Activated CD4-positive, alpha-beta T cell treated with anti-CD3 and anti-CD28 coated beads for 36 hours (primary cell): Measurements from ENCODE around the gene NRBP1. TPM values are rescaled to one million over a fixed set of nuclear protein-coding genes. Genes with fewer than 3 reads are reported as not detected.

ENCODE experiments used
- ATAC-seq: fragments of 200-7000 bp; cut with Tn5 transposase; one replicate; pipeline ENCODE4 v1.10.0; 2021; ENCODE audit warnings: mild to moderate bottlenecking, moderate library complexity
- CTCF ChIA-PET: fragments of 350-600 bp; sonication (Branson Sonifier 250); formaldehyde crosslinking; loops from one replicate; lab custom pipeline; 2021; ENCODE audit warnings: antibody characterized with exemption; lab: Charles Lee
- POLR2A ChIA-PET: fragments of 350-600 bp; sonication (Branson Sonifier 250); formaldehyde crosslinking; loops from one replicate; lab custom pipeline; 2021; ENCODE audit warnings: antibody characterized with exemption, inconsistent platforms; lab: Charles Lee
- DNase-seq: peaks from one replicate; pipeline ENCODE4 v3.0.0-alpha.2; 2020
- H3K27ac Mint-ChIP-seq: one replicate; pipeline ENCODE4 v1.8.0; 2021; ENCODE audit warnings: mixed read lengths
- H3K27me3 Mint-ChIP-seq: one replicate; pipeline ENCODE4 v1.8.0; 2021; ENCODE audit warnings: mixed read lengths
- H3K36me3 Mint-ChIP-seq: one replicate; pipeline ENCODE4 v1.8.0; 2021; ENCODE audit warnings: low read depth, mixed read lengths
- H3K4me1 Mint-ChIP-seq: one replicate; pipeline ENCODE4 v1.8.0; 2021; ENCODE audit warnings: mixed read lengths
- H3K4me3 Mint-ChIP-seq: one replicate; pipeline ENCODE4 v1.8.0; 2021; ENCODE audit warnings: mild to moderate bottlenecking, moderate library complexity, mixed read lengths
- H3K9me3 Mint-ChIP-seq: one replicate; pipeline ENCODE4 v1.8.0; 2021; ENCODE audit warnings: low read depth, mixed read lengths
- intact Hi-C, 2 experiments: fragments of 100-400 bp; cut with DNase I in 1 of 2; cut with micrococcal nuclease in 1 of 2; formaldehyde crosslinking; loops; one replicate each; pipeline versions ENCODE4 v1.14.2 to v1.15.1; 2022 to 2024; cut with DNase I, micrococcal nuclease
- total RNA-seq, 2 experiments: library from RNA; stranded (reverse); gene quantifications; one replicate each; pipeline ENCODE4 v1.2.3, GENCODE V29; 2021

Gene NRBP1
- 10 to 100 TPM; 74.3 to 74.4 TPM for total RNA-seq

GRCh38 chr2:27428213-27428977 lies at the start of gene NRBP1:
TSS of gene NRBP1 (plus strand) at chr2:27428631. CDS start at chr2:27433274, 4,643 bp downstream.
- H3K9me3 Mint-ChIP-seq = no peaks in the 10 kb centered on the region
- H3K4me1 Mint-ChIP-seq = peaks cover 37% of the 10 kb centered on the region
- DNase-seq (peak; percentile 97), ATAC-seq (peak; percentile 85)
- no peaks in the 10 kb centered on the region for H3K27me3 Mint-ChIP-seq
- POLR2A ChIA-PET = interaction anchor here (0.5 to 2.8 kb wide), 3 partner anchors 19 to 54 kb away, joined by 3 to 15 read pairs (median 5); partner anchors contain the start of genes PPM1G and ZNF513
- peak within 1 kb of the TSS; percentile 100 for H3K4me3 Mint-ChIP-seq
- CTCF ChIA-PET = interaction anchor here (0.5 to 6.0 kb wide), 8 partner anchors 14 to 255 kb away, joined by 3 to 31 read pairs (median 4); partner anchors contain the start of genes PPM1G and ZNF513
- H3K27ac Mint-ChIP-seq = peak within 1 kb of the TSS; percentile 98
- H3K36me3 Mint-ChIP-seq = peaks cover 13% of the 10 kb centered on the region
- intact Hi-C loops = loop anchor here (1.0 to 2.0 kb wide), 16 partner anchors 19 to 1322 kb away; partner anchors contain the start of genes EIF2B4 (in 2 of the 2), GTF3C2 (in 2 of the 2), PPM1G (in 2 of the 2) and SNX17 (in 2 of the 2)

- H3K4me3 Mint-ChIP-seq = peak overlapping the region; percentile 89
- H3K27me3 Mint-ChIP-seq = no peaks in the 10 kb centered on the region
- H3K36me3 Mint-ChIP-seq = peaks cover 69% of the 10 kb centered on the region
- ATAC-seq = no peak
- intact Hi-C loops = no loop called here
- no peak for DNase-seq
- ChIA-PET POLR2A (no interaction called here), CTCF (interaction anchor here (0.8 to 2.1 kb wide), 7 partner anchors 8 to 75 kb away, joined by 3 to 18 read pairs (median 4); partner anchors contain the start of genes EIF2B4, NRBP1, PPM1G and SNX17)
- peak overlapping the region; percentile 93 for H3K27ac Mint-ChIP-seq
- H3K4me1 Mint-ChIP-seq = peaks cover 26% of the 10 kb centered on the region
- no peaks in the 10 kb centered on the region for H3K9me3 Mint-ChIP-seq
Observed at GRCh38 chr2:27378809-27379290, 49.6 kb upstream of the NRBP1 start.

GRCh38 chr2:27379383-27379835 lies 49.0 kb upstream of the NRBP1 start:
- Mint-ChIP-seq H3K9me3 (no peaks in the 10 kb centered on the region), H3K4me3 (peak overlapping the region; percentile 89), H3K4me1 (peaks cover 29% of the 10 kb centered on the region), H3K27ac (peak overlapping the region; percentile 93), H3K27me3 (no peaks in the 10 kb centered on the region), H3K36me3 (peaks cover 70% of the 10 kb centered on the region)
- ATAC-seq (no peak), DNase-seq (no peak)
- intact Hi-C loops = no loop called here
- ChIA-PET CTCF (interaction anchor here (0.6 to 2.1 kb wide), 8 partner anchors 8 to 76 kb away, joined by 3 to 18 read pairs (median 4); partner anchors contain the start of genes EIF2B4, NRBP1, PPM1G and SNX17), POLR2A (no interaction called here)

- peaks cover 29% of the 10 kb centered on the region for H3K4me1 Mint-ChIP-seq
- H3K27ac Mint-ChIP-seq = peak overlapping the region; percentile 93
- DNase-seq (peak; percentile 74), ATAC-seq (peak; percentile 40)
- ChIA-PET POLR2A (interaction anchor here (1.0 kb wide), 1 partner anchor 49 kb away, joined by 3 read pairs; the partner anchor contains the start of gene NRBP1), CTCF (interaction anchor here (0.6 to 2.1 kb wide), 8 partner anchors 8 to 76 kb away, joined by 3 to 18 read pairs (median 4); partner anchors contain the start of genes EIF2B4, NRBP1, PPM1G and SNX17)
- H3K36me3 Mint-ChIP-seq = peaks cover 67% of the 10 kb centered on the region
- peak overlapping the region; percentile 89 for H3K4me3 Mint-ChIP-seq
- no peaks in the 10 kb centered on the region for H3K27me3 Mint-ChIP-seq
- H3K9me3 Mint-ChIP-seq = no peaks in the 10 kb centered on the region
- intact Hi-C loops = loop anchor here (1.0 to 2.0 kb wide), 10 partner anchors 10 to 283 kb away; partner anchors contain the start of genes EIF2B4 (in 2 of the 2), PPM1G (in 2 of the 2), SLC4A1AP (in 2 of the 2) and SNX17 (in 2 of the 2)
Observed at GRCh38 chr2:27379836-27380625, 48.4 kb upstream of the NRBP1 start.

- DNase-seq = peak; percentile 95
- Mint-ChIP-seq H3K9me3 (no peaks in the 10 kb centered on the region), H3K36me3 (peaks cover 69% of the 10 kb centered on the region), H3K27me3 (no peaks in the 10 kb centered on the region), H3K27ac (peak within 1 kb of the TSS; percentile 96), H3K4me1 (peaks cover 29% of the 10 kb centered on the region), H3K4me3 (peak within 1 kb of the TSS; percentile 89)
- ChIA-PET CTCF (interaction anchor here (0.6 to 2.1 kb wide), 4 partner anchors 10 to 182 kb away, joined by 3 to 18 read pairs (median 7); partner anchors contain the start of genes EIF2B4, NRBP1 and SNX17), POLR2A (interaction anchor here (1.0 kb wide), 1 partner anchor 48 kb away, joined by 3 read pairs; the partner anchor contains the start of gene NRBP1)
- peak; percentile 91 for ATAC-seq
- intact Hi-C loops = loop anchor here (1.0 to 2.0 kb wide), 10 partner anchors 11 to 282 kb away; partner anchors contain the start of genes EIF2B4 (in 2 of the 2), PPM1G (in 2 of the 2), SLC4A1AP (in 2 of the 2) and SNX17 (in 2 of the 2)
Observed at GRCh38 chr2:27380626-27381545, 47.5 kb upstream of the NRBP1 start, which contains the start of gene ZNF513. TSS of gene ZNF513 (minus strand) at chr2:27380734. CDS start at chr2:27380526, 208 bp downstream.

GRCh38 chr2:27381577-27382181 lies 46.8 kb upstream of the NRBP1 start:
- Mint-ChIP-seq H3K36me3 (peaks cover 62% of the 10 kb centered on the region), H3K4me3 (peak overlapping the region; percentile 89), H3K27ac (peak overlapping the region; percentile 96)

GRCh38 chr2:27390822-27391679 lies 37.4 kb upstream of the NRBP1 start:
- intact Hi-C loops = no loop called here
- H3K4me1 Mint-ChIP-seq = peaks cover 26% of the 10 kb centered on the region
- H3K9me3 Mint-ChIP-seq = no peaks in the 10 kb centered on the region
- DNase-seq = no peak
- peak overlapping the region; percentile 77 for H3K27ac Mint-ChIP-seq
- POLR2A ChIA-PET = no interaction called here
- H3K36me3 Mint-ChIP-seq = peaks cover 26% of the 10 kb centered on the region
- no peaks in the 10 kb centered on the region for H3K27me3 Mint-ChIP-seq
- peak; percentile 70 for ATAC-seq
- peak overlapping the region; percentile 16 for H3K4me3 Mint-ChIP-seq
- CTCF ChIA-PET = interaction anchor here (0.7 to 2.5 kb wide), 2 partner anchors 39 to 112 kb away, joined by 3 to 7 read pairs; no protein-coding TSS in a partner anchor

More at GRCh38 chr2:27381577-27382181, 46.8 kb upstream of the NRBP1 start:
- no peak for DNase-seq
- H3K9me3 Mint-ChIP-seq = no peaks in the 10 kb centered on the region
- no peak for ATAC-seq
- H3K4me1 Mint-ChIP-seq = peaks cover 29% of the 10 kb centered on the region
- ChIA-PET CTCF (no interaction called here), POLR2A (no interaction called here)
- intact Hi-C loops = loop anchor here in 1 of 2 experiments (2.0 kb wide), 2 partner anchors 27 to 281 kb away; partner anchors contain the start of genes PPM1G, SLC4A1AP and SUPT7L
- H3K27me3 Mint-ChIP-seq = no peaks in the 10 kb centered on the region

GRCh38 chr2:27393225-27393624 lies 35.2 kb upstream of the NRBP1 start:
- H3K27ac Mint-ChIP-seq = no peak overlapping the region
- CTCF ChIA-PET = interaction anchor here (0.6 to 2.5 kb wide), 2 partner anchors 37 to 726 kb away, joined by 3 to 7 read pairs; no protein-coding TSS in a partner anchor
- ATAC-seq = no peak
- no peak overlapping the region for H3K4me3 Mint-ChIP-seq
- POLR2A ChIA-PET = no interaction called here
- intact Hi-C loops = no loop called here
- peaks cover 35% of the 10 kb centered on the region for H3K4me1 Mint-ChIP-seq
- DNase-seq = no peak
- H3K36me3 Mint-ChIP-seq = peaks cover 27% of the 10 kb centered on the region
- no peaks in the 10 kb centered on the region for H3K27me3 Mint-ChIP-seq
- no peaks in the 10 kb centered on the region for H3K9me3 Mint-ChIP-seq

- peaks cover 24% of the 10 kb centered on the region for H3K36me3 Mint-ChIP-seq
- H3K4me3 Mint-ChIP-seq = no peak overlapping the region
- ChIA-PET POLR2A (no interaction called here), CTCF (no interaction called here)
- DNase-seq (no peak), ATAC-seq (no peak)
- peak overlapping the region; percentile 68 for H3K27ac Mint-ChIP-seq
- peaks cover 32% of the 10 kb centered on the region for H3K4me1 Mint-ChIP-seq
- H3K9me3 Mint-ChIP-seq = no peaks in the 10 kb centered on the region
- no peaks in the 10 kb centered on the region for H3K27me3 Mint-ChIP-seq
- intact Hi-C loops = no loop called here
Observed at GRCh38 chr2:27398962-27399361, 29.5 kb upstream of the NRBP1 start.
